Endothelial cell of umbilical vein (primary cell): Measurements from ENCODE around the gene MBD2. TPM values are rescaled to one million over a fixed set of nuclear protein-coding genes. Genes with fewer than 3 reads are reported as not detected.

ENCODE experiments used
- BruUV-seq: library from RNA; stranded (reverse); fragments of 400-500 nt; replicated peaks from 2 replicates; lab custom pipeline; 2021; lab: Mats Ljungman, UMichigan
- CTCF ChIA-PET: fragments of 300-600, 350-600 bp; sonication (Branson Sonifier 250); formaldehyde crosslinking; loops from one replicate; lab custom pipeline; 2021; ENCODE audit warnings: antibody characterized with exemption, inconsistent platforms; lab: Charles Lee
- POLR2A ChIA-PET: fragments of 300-600, 350-600 bp; sonication (Branson Sonifier 250); formaldehyde crosslinking; loops from one replicate; lab custom pipeline; 2021; ENCODE audit warnings: antibody characterized with exemption, inconsistent platforms; lab: Charles Lee
- DNase-seq: peaks from one replicate; pipeline ENCODE4 v3.0.0-alpha.2; 2011; ENCODE audit warnings: low read depth, low spot score
- FAIRE-seq: peaks from 2 replicates; lab custom pipeline; 2011; peaks lifted over from hg19 to GRCh38; lab: Jason Lieb, UNC
- H2AFZ ChIP-seq: 2 replicates; pipeline ENCODE4 v1.6.0; 2012; ENCODE audit warnings: low read depth, low read length, control low read depth, inconsistent platforms
- H3K27ac ChIP-seq: 2 replicates; pipeline ENCODE4 v1.5.1; 2011; ENCODE audit warnings: low read depth, mild to moderate bottlenecking, control low read depth, low read length, moderate library complexity; ENCODE audit not compliant: insufficient read depth
- H3K27me3 ChIP-seq, 2 experiments: 2 replicates each; pipeline versions ENCODE4 v1.6.0 to v1.6.1; 2011; ENCODE audit warnings: low read length in 2 of 2, mixed read lengths in 1 of 2; ENCODE audit not compliant: control insufficient read depth in 2 of 2, insufficient read depth in 2 of 2
- H3K36me3 ChIP-seq, 2 experiments: 2 replicates in 1 of 2; 3 replicates in 1 of 2; pipeline ENCODE4 v1.5.1; 2011; ENCODE audit warnings: low read length in 2 of 2, mild to moderate bottlenecking in 1 of 2, moderate library complexity in 1 of 2; ENCODE audit not compliant: control insufficient read depth in 2 of 2, insufficient read depth in 2 of 2; ENCODE audit errors: extremely low read depth in 1 of 2
- H3K4me1 ChIP-seq: 3 replicates; pipeline ENCODE4 v1.5.1; 2011; ENCODE audit warnings: mild to moderate bottlenecking, low read length; ENCODE audit not compliant: control insufficient read depth, insufficient read depth; ENCODE audit errors: extremely low read depth
- H3K4me2 ChIP-seq: 2 replicates; pipeline ENCODE4 v1.6.1; 2011; ENCODE audit warnings: low read length, control low read depth, mixed read lengths; ENCODE audit not compliant: insufficient read depth
- H3K4me3 ChIP-seq, 3 experiments: fragments of 200-600 bp in 1 of 3; sonication (generic), shearing (Covaris generic) in 1 of 3; replicated peaks in 1 of 3; 2 replicates each; pipeline ENCODE4 v1.5.1; 2011 to 2016; ENCODE audit warnings: control low read depth in 3 of 3, low read length in 3 of 3, mild to moderate bottlenecking in 2 of 3, inconsistent platforms in 1 of 3, low read depth in 1 of 3, moderate library complexity in 1 of 3; ENCODE audit not compliant: insufficient read depth in 1 of 3
- H3K79me2 ChIP-seq: 2 replicates; pipeline ENCODE4 v1.6.0; 2012; ENCODE audit warnings: low read length, inconsistent platforms; ENCODE audit not compliant: control insufficient read depth, insufficient read depth
- H3K9ac ChIP-seq: replicated peaks from 2 replicates; pipeline ENCODE3; 2011; ENCODE audit warnings: low read length, control low read depth; ENCODE audit not compliant: insufficient read depth; ENCODE audit errors: extremely low read depth
- H3K9me1 ChIP-seq: replicated peaks from 3 replicates; pipeline ENCODE4 v1.6.0; 2011; ENCODE audit warnings: mild to moderate bottlenecking, low read length; ENCODE audit not compliant: control insufficient read depth, insufficient read depth; ENCODE audit errors: extremely low read depth
- H3K9me3 ChIP-seq: replicated peaks from 2 replicates; pipeline ENCODE4 v1.5.1; 2012; ENCODE audit warnings: low read length, inconsistent platforms; ENCODE audit not compliant: control insufficient read depth, insufficient read depth
- H4K20me1 ChIP-seq: replicated peaks from 2 replicates; pipeline ENCODE3; 2011; ENCODE audit warnings: mild to moderate bottlenecking, low read length; ENCODE audit not compliant: control insufficient read depth, insufficient read depth; ENCODE audit errors: extremely low read depth
- CTCF ChIP-seq, 2 donors: IDR thresholded peaks; 1 replicate in 1 of 2; 2 replicates in 1 of 2; pipeline ENCODE4 v1.5.1; 2011; ENCODE audit warnings: low read length in 2 of 2, mild to moderate bottlenecking in 2 of 2, moderate library complexity in 2 of 2, control low read depth in 1 of 2, inconsistent platforms in 1 of 2, low read depth in 1 of 2; ENCODE audit not compliant: insufficient read depth in 1 of 2; ENCODE audit errors: extremely low read depth in 1 of 2
- FOS ChIP-seq: IDR thresholded peaks from 2 replicates; pipeline ENCODE4 v1.6.1; 2011; ENCODE audit warnings: mild to moderate bottlenecking, low read length, moderate library complexity, borderline replicate concordance; ENCODE audit not compliant: insufficient read depth
- GATA2 ChIP-seq: IDR thresholded peaks from 2 replicates; pipeline ENCODE4 v1.7.0; 2011; ENCODE audit warnings: low read depth, mild to moderate bottlenecking, moderate library complexity, mixed read lengths, low read length; ENCODE audit not compliant: insufficient read length, insufficient read depth
- JUN ChIP-seq: IDR thresholded peaks from 2 replicates; pipeline ENCODE4 v1.6.1; 2011; ENCODE audit warnings: borderline replicate concordance, low read depth; ENCODE audit not compliant: insufficient read length, insufficient read depth
- MAX ChIP-seq: IDR thresholded peaks from 2 replicates; pipeline ENCODE4 v1.6.1; 2011; ENCODE audit not compliant: insufficient read depth, insufficient read length
- POLR2AphosphoS5 ChIP-seq: IDR thresholded peaks from 2 replicates; pipeline ENCODE4 v1.6.1; 2012; ENCODE audit warnings: low read depth, mild to moderate bottlenecking, control low read depth, low read length, moderate library complexity; ENCODE audit not compliant: insufficient read depth
- dilution Hi-C: fragments of 300-500 bp; cut with MboI; formaldehyde crosslinking; loops from one replicate; pipeline ENCODE4 v1.15.0; 2019; ENCODE audit warnings: low sequenced_read_pairs; ENCODE audit not compliant: extremely low pct_ligation_motif_present
- intact Hi-C: fragments of 100-400 bp; cut with micrococcal nuclease; formaldehyde crosslinking; loops from one replicate; pipeline ENCODE4 v1.10.0; 2022
- polyA plus RNA-seq, 4 experiments: library from polyadenylated mRNA; depleted of rRNA in 3 of 4; stranded (reverse) in 3 of 4; unstranded in 1 of 4; fragments of >200 nt; gene quantifications; 2 replicates each; pipeline versions ENCODE4 v1.2.1 to v1.2.3, GENCODE V29; 2011 to 2012; ENCODE audit warnings: missing spikeins in 1 of 4
- total RNA-seq: library from RNA; stranded (reverse); gene quantifications from 2 replicates; pipeline ENCODE4 v1.2.3, GENCODE V29; 2021

MBD2 gene
- total and polyA plus RNA-seq, 2 donors (not counting 3 experiments of a cell fraction or from before 2014, with no cell fraction given): 86.8 to 110 TPM

- peak overlapping the region; percentile 85 for H3K9ac ChIP-seq
- peaks cover 26% of the 10 kb centered on the region for H3K4me1 ChIP-seq
- peak overlapping the region; percentile 85 for H3K4me2 ChIP-seq
- H3K9me1 ChIP-seq: no peaks in the 10 kb centered on the region
- FAIRE-seq (peak; percentile 84), DNase-seq (peak; percentile 94)
- POLR2A ChIA-PET: no interaction called here
- H3K4me3 ChIP-seq: peak overlapping the region in 1 of 3 experiments; percentile 50
- no peaks in the 10 kb centered on the region for H4K20me1 ChIP-seq
- TF ChIP-seq GATA2 (no peak), CTCF (IDR thresholded peaks at IDR 0.05; ENCODE audit: extremely low read depth in 1 of 2, insufficient read depth in 1 of 2, low read depth in 1 of 2, low read length in 2 of 2) (no peak), JUN (peak; percentile 93), FOS (peak; percentile 92), MAX (no peak), POLR2AphosphoS5 (peak; percentile 86)
- intact Hi-C loops: loop anchor here (1.0 to 2.0 kb wide), 5 partner anchors 9 to 208 kb away; partner anchors contain the start of genes C18orf54, MBD2, POLI and STARD6
- H3K79me2 ChIP-seq: no peaks in the 10 kb centered on the region
- no peaks in the 10 kb centered on the region for H3K9me3 ChIP-seq
- peak overlapping the region; percentile 28 for H2AFZ ChIP-seq
- H3K27ac ChIP-seq: peak overlapping the region; percentile 98
- TSS peak; percentile 98 for BruUV-seq
- dilution Hi-C loops: no loop called here
- H3K27me3 ChIP-seq: no peaks in the 10 kb centered on the region
- CTCF ChIA-PET: interaction anchor here (0.9 to 2.1 kb wide), 6 partner anchors 10 to 181 kb away, joined by 3 to 8 read pairs (median 4); partner anchors contain the start of gene POLI
- peaks cover 2 to 3% of the 10 kb centered on the region in 2 experiments for H3K36me3 ChIP-seq
Measured at GRCh38 chr18:54149078-54149697, 75.3 kb downstream of the MBD2 start.
